Esophagus muscularis mucosa (tissue), 4 donors: Measurements from ENCODE around the gene COL19A1. TPM values are rescaled to one million over a fixed set of nuclear protein-coding genes. Genes with fewer than 3 reads are reported as not detected.

Experiments used
- DNase-seq: peaks from one replicate; pipeline ENCODE4 v3.0.0-alpha.2; 2017; ENCODE audit errors: extremely low spot score
- H3K27ac ChIP-seq, 4 donors: fragments of 200-600 bp; sonication (generic); replicated peaks in 1 of 4; 1 replicate in 3 of 4; 2 replicates in 1 of 4; pipeline ENCODE4 v1.5.1; 2016 to 2019; ENCODE audit warnings: mild to moderate bottlenecking in 1 of 4
- H3K27me3 ChIP-seq, 4 donors: fragments of 200-600 bp; sonication (generic); one replicate each; pipeline versions ENCODE4 v1.5.1 to v1.6.0; 2016 to 2019
- H3K36me3 ChIP-seq, 4 donors: fragments of 200-600 bp; sonication (generic); one replicate each; pipeline ENCODE4 v1.5.1; 2016 to 2019
- H3K4me1 ChIP-seq, 4 donors: fragments of 200-600 bp; sonication (generic); one replicate each; pipeline ENCODE4 v1.5.1; 2016 to 2019
- H3K4me3 ChIP-seq, 4 donors: fragments of 200-600 bp; sonication (generic); 1 replicate in 2 of 4; 2 replicates in 2 of 4; pipeline ENCODE4 v1.5.1; 2016 to 2019; ENCODE audit warnings: mild to moderate bottlenecking in 4 of 4, moderate library complexity in 1 of 4
- H3K9me3 ChIP-seq, 4 donors: fragments of 200-600 bp; sonication (generic); 1 replicate in 3 of 4; 2 replicates in 1 of 4; pipeline ENCODE4 v1.5.1; 2016 to 2019
- EP300 ChIP-seq: sonication (generic); formaldehyde crosslinking; IDR thresholded peaks from one replicate; pipeline ENCODE4 v1.6.1; 2017; ENCODE audit warnings: antibody characterized with exemption
- POLR2A ChIP-seq: fragments of 450-650 bp; IDR thresholded peaks from one replicate; pipeline ENCODE4 v1.6.1; 2017; ENCODE audit warnings: antibody characterized with exemption, moderate library complexity, mild to moderate bottlenecking, low read depth
- POLR2AphosphoS5 ChIP-seq, 2 donors: sonication (generic); formaldehyde crosslinking; IDR thresholded peaks; one replicate each; pipeline ENCODE4 v1.6.1; 2017; ENCODE audit warnings: antibody characterized with exemption in 2 of 2
- WGBS: methylation state at CpG from one replicate; pipeline ENCODE4 v1.1.5; 2018; 5-methylcytosine and 5-hydroxymethylcytosine counted together
- intact Hi-C: fragments of 100-400 bp; cut with DNase I; formaldehyde crosslinking; loops from one replicate; pipeline ENCODE4 v1.15.1; 2023
- total RNA-seq, 4 donors: library from RNA; depleted of rRNA; stranded (reverse); fragments of >200 nt; gene quantifications; one replicate each; pipeline versions ENCODE4 v1.1.0 to v1.2.1, GENCODE V29; 2016
- TF ChIP-seq, protein P1 (sequence below), 3 experiments: fragments of 200-600 bp in 2 of 3; fragments of 450-650 bp in 1 of 3; sonication (generic) in 2 of 3; IDR thresholded peaks; one replicate each; pipeline ENCODE4 v1.5.1; 2017 to 2019; ENCODE audit warnings: antibody characterized with exemption in 3 of 3, mild to moderate bottlenecking in 2 of 3, moderate library complexity in 1 of 3

COL19A1 gene
- total RNA-seq, 4 donors from 2014 or later, result 1.7 to 4.0 (median 2.4) TPM

DNA sequence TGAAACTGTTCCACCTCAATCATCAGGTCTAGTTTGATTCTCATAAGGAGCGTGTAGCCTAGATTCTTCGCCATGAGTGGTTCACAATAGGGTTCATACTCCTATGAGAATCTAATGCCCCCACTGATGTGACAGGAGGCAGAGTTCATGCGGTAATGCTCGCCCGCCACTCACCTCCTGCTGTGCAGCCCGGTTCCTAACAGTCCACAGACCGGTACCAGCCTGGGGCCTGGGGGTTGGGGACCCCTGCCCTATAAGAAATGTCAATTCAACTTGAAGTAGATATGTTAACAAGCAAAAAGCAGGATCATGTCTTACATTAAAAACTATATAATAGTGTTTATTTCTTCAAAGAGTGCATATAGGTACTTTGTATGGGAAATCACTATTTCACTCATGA lies 216.5 kb downstream of the COL19A1 start:
- H3K4me3 ChIP-seq, result no peak overlapping the region
- H3K9me3 ChIP-seq, result no peaks in the 10 kb centered on the region
- no peaks in the 10 kb centered on the region for H3K4me1 ChIP-seq
- H3K36me3 ChIP-seq, result no peaks in the 10 kb centered on the region
- TF ChIP-seq POLR2A, result no peak
- TF ChIP-seq, protein P1, sequence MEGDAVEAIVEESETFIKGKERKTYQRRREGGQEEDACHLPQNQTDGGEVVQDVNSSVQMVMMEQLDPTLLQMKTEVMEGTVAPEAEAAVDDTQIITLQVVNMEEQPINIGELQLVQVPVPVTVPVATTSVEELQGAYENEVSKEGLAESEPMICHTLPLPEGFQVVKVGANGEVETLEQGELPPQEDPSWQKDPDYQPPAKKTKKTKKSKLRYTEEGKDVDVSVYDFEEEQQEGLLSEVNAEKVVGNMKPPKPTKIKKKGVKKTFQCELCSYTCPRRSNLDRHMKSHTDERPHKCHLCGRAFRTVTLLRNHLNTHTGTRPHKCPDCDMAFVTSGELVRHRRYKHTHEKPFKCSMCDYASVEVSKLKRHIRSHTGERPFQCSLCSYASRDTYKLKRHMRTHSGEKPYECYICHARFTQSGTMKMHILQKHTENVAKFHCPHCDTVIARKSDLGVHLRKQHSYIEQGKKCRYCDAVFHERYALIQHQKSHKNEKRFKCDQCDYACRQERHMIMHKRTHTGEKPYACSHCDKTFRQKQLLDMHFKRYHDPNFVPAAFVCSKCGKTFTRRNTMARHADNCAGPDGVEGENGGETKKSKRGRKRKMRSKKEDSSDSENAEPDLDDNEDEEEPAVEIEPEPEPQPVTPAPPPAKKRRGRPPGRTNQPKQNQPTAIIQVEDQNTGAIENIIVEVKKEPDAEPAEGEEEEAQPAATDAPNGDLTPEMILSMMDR (IDR thresholded peaks at IDR 0.05), result no peak
- TF ChIP-seq EP300, result no peak
- no peak for TF ChIP-seq POLR2AphosphoS5 (IDR thresholded peaks at IDR 0.05)
- no peak for DNase-seq
- 93% methylated on average over 7 of the region's 7 CpGs for WGBS
- no peaks in the 10 kb centered on the region for H3K27me3 ChIP-seq
- H3K27ac ChIP-seq, result no peak overlapping the region
- intact Hi-C loops, result no loop called here

DNA sequence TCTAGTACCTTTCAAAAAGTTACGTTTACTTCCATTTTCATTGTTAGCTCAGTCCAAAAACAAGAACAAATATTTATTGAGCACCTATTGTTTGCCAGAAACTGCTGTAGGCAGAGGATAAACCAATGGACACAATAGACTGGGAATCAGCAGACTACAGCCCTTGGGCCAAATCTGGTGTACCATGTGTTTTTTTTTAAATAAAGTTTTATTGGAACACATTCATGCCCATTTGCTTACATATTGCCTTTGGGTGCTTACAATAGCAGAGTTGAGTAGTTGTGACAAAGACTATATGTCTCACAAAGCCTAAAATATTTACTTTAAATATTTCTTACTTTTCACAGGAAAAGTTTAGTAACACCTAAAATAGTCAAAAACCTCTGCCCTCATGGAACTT lies 220.4 kb downstream of the COL19A1 start:
- intact Hi-C loops, result no loop called here
- WGBS, result 83% methylated on average over 1 of the region's 1 CpG
- TF ChIP-seq, protein P1 (IDR thresholded peaks at IDR 0.05), result no peak
- TF ChIP-seq EP300, result no peak
- TF ChIP-seq POLR2AphosphoS5 (IDR thresholded peaks at IDR 0.05), result no peak
- TF ChIP-seq POLR2A, result no peak
- Histone ChIP-seq H3K36me3 (no peaks in the 10 kb centered on the region), H3K27ac (no peak overlapping the region), H3K4me1 (no peaks in the 10 kb centered on the region), H3K27me3 (no peaks in the 10 kb centered on the region), H3K4me3 (no peak overlapping the region), H3K9me3 (no peaks in the 10 kb centered on the region)
- no peak for DNase-seq

DNA sequence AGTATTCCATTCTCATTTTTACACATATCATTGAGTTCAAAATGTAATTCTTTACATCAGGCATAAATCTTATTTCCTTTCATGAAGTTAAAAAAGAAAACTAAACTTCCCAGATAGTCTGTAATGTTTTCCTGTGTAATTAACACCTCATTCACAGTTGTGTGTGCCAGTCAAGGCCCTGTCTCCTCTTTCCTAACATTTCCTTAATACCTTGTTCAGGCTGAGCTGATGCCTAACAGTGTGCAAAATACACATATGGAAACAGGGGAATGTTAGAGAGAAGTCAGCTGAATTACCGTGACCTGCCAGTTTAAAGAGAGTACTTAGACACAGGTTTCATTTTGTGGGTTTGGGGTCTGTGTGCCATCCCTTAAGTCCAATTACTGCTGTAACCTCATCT lies 227.8 kb downstream of the COL19A1 start:
- H3K4me3 ChIP-seq, result no peak overlapping the region
- no peaks in the 10 kb centered on the region for H3K9me3 ChIP-seq
- 44% methylated on average over 1 of the region's 1 CpG for WGBS
- no peak overlapping the region for H3K27ac ChIP-seq
- no peaks in the 10 kb centered on the region for H3K27me3 ChIP-seq
- TF ChIP-seq EP300 (no peak), POLR2AphosphoS5 (IDR thresholded peaks at IDR 0.05) (no peak), POLR2A (no peak)
- TF ChIP-seq, protein P1 (IDR thresholded peaks at IDR 0.05), result no peak
- no peak for DNase-seq
- H3K36me3 ChIP-seq, result no peaks in the 10 kb centered on the region
- H3K4me1 ChIP-seq, result peaks cover 0 to 12% (median 4%) of the 10 kb centered on the region in 4 donors
- intact Hi-C loops, result no loop called here

DNA sequence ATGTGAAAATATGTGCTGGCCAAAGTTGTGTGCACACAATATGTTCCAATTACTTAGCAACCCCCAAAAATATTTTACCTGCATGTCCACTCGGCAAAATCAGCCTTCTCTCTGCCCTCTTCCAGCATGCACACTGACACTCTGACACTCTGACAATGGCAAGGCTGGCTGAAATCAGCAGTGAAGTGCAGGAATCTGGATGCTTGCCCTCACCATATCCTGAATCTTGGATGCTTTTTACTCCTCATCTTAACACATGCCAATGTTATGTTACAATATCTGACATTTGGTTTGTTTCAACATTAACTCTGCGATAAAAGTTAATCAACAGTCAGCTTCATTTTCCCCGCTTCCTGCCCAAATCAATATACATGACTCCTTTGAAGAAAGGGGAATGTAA lies 233.4 kb downstream of the COL19A1 start:
- Histone ChIP-seq H3K4me3 (no peak overlapping the region), H3K4me1 (peaks cover 0 to 5% (median under 1%) of the 10 kb centered on the region in 4 donors), H3K27ac (no peak overlapping the region), H3K36me3 (no peaks in the 10 kb centered on the region), H3K27me3 (no peaks in the 10 kb centered on the region), H3K9me3 (no peaks in the 10 kb centered on the region)
- intact Hi-C loops, result loop anchor here (10.0 kb wide), 1 partner anchor 375 kb away; no protein-coding TSS in a partner anchor
- TF ChIP-seq POLR2AphosphoS5 (IDR thresholded peaks at IDR 0.05), result no peak
- no peak for DNase-seq
- WGBS, result 72% methylated on average over 3 of the region's 3 CpGs

DNA sequence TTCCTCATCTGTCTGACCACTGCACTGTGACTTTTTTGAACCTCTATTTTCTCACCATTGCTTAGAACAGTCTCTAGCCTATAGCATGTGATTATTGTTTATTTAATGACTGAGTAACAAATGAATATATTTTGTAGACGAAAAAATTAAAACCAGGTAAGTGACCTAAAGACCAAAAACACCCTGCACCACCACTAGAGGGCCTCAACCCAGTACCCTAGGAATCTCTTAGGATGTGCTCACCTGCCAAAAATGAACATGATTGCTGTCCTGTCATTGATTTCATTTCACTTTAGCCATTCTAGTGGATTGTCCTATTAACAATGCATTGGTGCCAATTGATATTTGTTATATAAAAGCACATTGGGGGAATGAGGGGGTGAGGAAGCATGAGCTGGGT lies 237.4 kb downstream of the COL19A1 start:
- WGBS, result 96% methylated on average over 1 of the region's 1 CpG
- no peak for DNase-seq
- Histone ChIP-seq H3K27me3 (no peaks in the 10 kb centered on the region), H3K27ac (no peak overlapping the region), H3K9me3 (no peaks in the 10 kb centered on the region), H3K4me3 (no peak overlapping the region), H3K4me1 (peaks cover 0 to 9% (median 8%) of the 10 kb centered on the region in 4 donors), H3K36me3 (no peaks in the 10 kb centered on the region)
- no peak for TF ChIP-seq POLR2A
- TF ChIP-seq, protein P1 (IDR thresholded peaks at IDR 0.05), result peak in 1 of 3 experiments; percentile 22
- intact Hi-C loops, result loop anchor here (10.0 kb wide), 1 partner anchor 379 kb away; no protein-coding TSS in a partner anchor
